MM.1S (cell line): ENCODE measurements around the gene TCF7L2.

ENCODE experiments used
- DNase-seq: peaks from one replicate; pipeline ENCODE4 v3.0.0-alpha.2; 2015
- H2AFZ ChIP-seq: fragments of 300-600 bp; sonication (generic); 2 replicates; pipeline ENCODE4 v1.6.0; 2016; ENCODE audit warnings: antibody characterized with exemption, low read length
- H3F3A ChIP-seq: fragments of 300-600 bp; sonication (generic); 2 replicates; pipeline ENCODE4 v1.6.1; 2016; ENCODE audit warnings: mild to moderate bottlenecking, antibody characterized with exemption, low read length, moderate library complexity, mixed read lengths; ENCODE audit not compliant: insufficient read depth
- H3K27ac ChIP-seq: fragments of 300-600 bp; sonication (generic); 2 replicates; pipeline ENCODE4 v1.5.1; 2016; ENCODE audit warnings: mild to moderate bottlenecking, low read length
- H3K27me3 ChIP-seq: fragments of 300-600 bp; sonication (generic); replicated peaks from 2 replicates; pipeline ENCODE4 v1.6.0; 2016; ENCODE audit warnings: low read length; ENCODE audit not compliant: insufficient read depth
- H3K36me3 ChIP-seq: fragments of 300-600 bp; sonication (generic); replicated peaks from 2 replicates; pipeline ENCODE4 v1.6.1; 2016; ENCODE audit warnings: mild to moderate bottlenecking, low read length, mixed read lengths; ENCODE audit not compliant: insufficient read depth
- H3K4me1 ChIP-seq: fragments of 300-600 bp; sonication (generic); 2 replicates; pipeline ENCODE4 v1.6.1; 2016; ENCODE audit warnings: low read length, mixed read lengths
- H3K4me2 ChIP-seq: fragments of 300-600 bp; sonication (generic); 2 replicates; pipeline ENCODE4 v1.6.0; 2016; ENCODE audit warnings: low read depth, low read length
- H3K4me3 ChIP-seq: fragments of 300-600 bp; sonication (generic); 2 replicates; pipeline ENCODE4 v1.5.1; 2016; ENCODE audit warnings: low read length, mixed read lengths
- H3K79me2 ChIP-seq: fragments of 300-600 bp; sonication (generic); 2 replicates; pipeline ENCODE4 v1.6.1; 2016; ENCODE audit warnings: mixed run types, low read length, mixed read lengths
- H3K9ac ChIP-seq: fragments of 300-600 bp; sonication (generic); 2 replicates; pipeline ENCODE4 v1.6.1; 2016; ENCODE audit warnings: low read length, mixed read lengths
- H3K9me2 ChIP-seq: fragments of 300-600 bp; sonication (generic); replicated peaks from 2 replicates; pipeline ENCODE4 v1.6.1; 2016; ENCODE audit warnings: mild to moderate bottlenecking, low read length, mixed read lengths; ENCODE audit not compliant: insufficient read depth
- H3K9me3 ChIP-seq: fragments of 300-600 bp; sonication (generic); replicated peaks from 2 replicates; pipeline ENCODE4 v1.6.1; 2016; ENCODE audit warnings: mild to moderate bottlenecking, low read length, mixed read lengths; ENCODE audit not compliant: insufficient read depth
- H4K20me1 ChIP-seq: fragments of 300-600 bp; sonication (generic); 2 replicates; pipeline ENCODE4 v1.6.1; 2016; ENCODE audit warnings: mild to moderate bottlenecking, low read length, moderate library complexity, mixed read lengths; ENCODE audit not compliant: insufficient read depth
- CTCF ChIP-seq: fragments of 300-600 bp; sonication (generic); IDR thresholded peaks from 2 replicates; pipeline ENCODE4 v1.5.1; 2016; ENCODE audit warnings: antibody characterized with exemption, low read length, mixed read lengths
- EZH2 ChIP-seq: fragments of 300-600 bp; sonication (generic); optimal IDR thresholded peaks from 2 replicates; pipeline ENCODE3; 2017; ENCODE audit warnings: low read depth, mild to moderate bottlenecking, antibody characterized with exemption, low read length, mixed read lengths
- EZH2phosphoT487 ChIP-seq: fragments of 300-600 bp; sonication (generic); IDR thresholded peaks from 2 replicates; pipeline ENCODE4 v1.6.1; 2018; ENCODE audit warnings: antibody characterized with exemption, low read length

TCF7L2 gene

GRCh38 chr10:112914288-112914952 lies 35.6 kb upstream of the TCF7L2 start:
- H4K20me1 ChIP-seq: no peaks in the 10 kb centered on the region
- no peaks in the 10 kb centered on the region for H3K79me2 ChIP-seq
- no peaks in the 10 kb centered on the region for H3K9me2 ChIP-seq
- no peak overlapping the region for H2AFZ ChIP-seq
- TF ChIP-seq EZH2phosphoT487: no peak
- TF ChIP-seq EZH2: no peak
- no peak for TF ChIP-seq CTCF
- H3F3A ChIP-seq: no peaks in the 10 kb centered on the region
- H3K9ac ChIP-seq: no peak overlapping the region
- no peak overlapping the region for H3K27ac ChIP-seq
- no peak for DNase-seq
- no peaks in the 10 kb centered on the region for H3K9me3 ChIP-seq
- H3K4me1 ChIP-seq: no peaks in the 10 kb centered on the region
- H3K36me3 ChIP-seq: no peaks in the 10 kb centered on the region
- no peak overlapping the region for H3K4me2 ChIP-seq
- H3K4me3 ChIP-seq: no peak overlapping the region
- no peaks in the 10 kb centered on the region for H3K27me3 ChIP-seq

- Histone ChIP-seq H3K4me2 (no peak overlapping the region), H3K4me1 (no peaks in the 10 kb centered on the region)
These were observed 34.2 kb upstream of the TCF7L2 start for GRCh38 chr10:112915590-112916572.

GRCh38 chr10:112917681-112918080 lies 32.4 kb upstream of the TCF7L2 start:
- Histone ChIP-seq H3K4me1 (no peaks in the 10 kb centered on the region), H3K36me3 (no peaks in the 10 kb centered on the region), H2AFZ (no peak overlapping the region), H3K79me2 (no peaks in the 10 kb centered on the region), H3K4me2 (no peak overlapping the region), H3K9me3 (no peaks in the 10 kb centered on the region), H3F3A (no peaks in the 10 kb centered on the region), H3K4me3 (no peak overlapping the region), H3K9me2 (no peaks in the 10 kb centered on the region), H3K27ac (no peak overlapping the region), H3K27me3 (no peaks in the 10 kb centered on the region), H4K20me1 (no peaks in the 10 kb centered on the region), H3K9ac (no peak overlapping the region)
- TF ChIP-seq EZH2 (no peak), CTCF (no peak), EZH2phosphoT487 (no peak)
- no peak for DNase-seq

More at GRCh38 chr10:112915590-112916572, 34.2 kb upstream of the TCF7L2 start:
- H3K9ac ChIP-seq: no peak overlapping the region
- H3K4me3 ChIP-seq: no peak overlapping the region
- H3K27ac ChIP-seq: no peak overlapping the region
- no peaks in the 10 kb centered on the region for H3K36me3 ChIP-seq
- no peaks in the 10 kb centered on the region for H3K79me2 ChIP-seq
- no peak for TF ChIP-seq EZH2
- TF ChIP-seq EZH2phosphoT487: no peak
- TF ChIP-seq CTCF: no peak
- no peaks in the 10 kb centered on the region for H3K9me3 ChIP-seq
- no peaks in the 10 kb centered on the region for H3K27me3 ChIP-seq
- no peak for DNase-seq
- no peaks in the 10 kb centered on the region for H3F3A ChIP-seq
- no peaks in the 10 kb centered on the region for H3K9me2 ChIP-seq
- H4K20me1 ChIP-seq: no peaks in the 10 kb centered on the region
- no peak overlapping the region for H2AFZ ChIP-seq
